ENCODE measurements around the gene SMIM1. TPM values are rescaled to one million over a fixed set of nuclear protein-coding genes. Genes with fewer than 3 reads are reported as not detected.

Gene SMIM1
- total and polyA plus RNA-seq, 2 of the 4 experiments (the other 2 are of a cell fraction): 0.90 to 3.4 TPM

- no peak overlapping the region for H2AK9ac ChIP-seq (replicated peaks; ENCODE audit: low read depth, low read length, poor library complexity)
- H2BK20ac ChIP-seq (ENCODE audit: low read depth, low read length): no peak overlapping the region
- no peak overlapping the region for H2BK120ac ChIP-seq (ENCODE audit: low read depth, low read length)
- H4K5ac ChIP-seq (ENCODE audit: low read depth, low read length): no peak overlapping the region
- no peak overlapping the region for H3K4me3 ChIP-seq (ENCODE audit: insufficient read depth, low read depth, low read length)
- WGBS, 2 experiments (ENCODE audit: extremely low coverage in 2 of 2, insufficient read length in 1 of 2): 47% methylated on average over 6 of the region's 20 CpGs; no CpG with 5 or more reads in 1 of the 2 experiments
- peaks cover 32% of the 10 kb centered on the region for H3K36me3 ChIP-seq (ENCODE audit: control insufficient read depth, insufficient read depth, low read length)
- no peaks in the 10 kb centered on the region for H4K20me1 ChIP-seq (ENCODE audit: insufficient read depth, low read length)
- H3K9ac ChIP-seq (ENCODE audit: low read depth, low read length): no peak overlapping the region
- no peak for ATAC-seq (ENCODE audit: low read depth)
- CTCF ChIA-PET: no interaction called here
- H3K23ac ChIP-seq (ENCODE audit: low read depth, low read length): no peak overlapping the region
- H3K9me1 ChIP-seq (ENCODE audit: insufficient read depth, low read length): peaks cover 4% of the 10 kb centered on the region; the same call in 1 of the 2 replicates
- no peak for DNase-seq
- TF ChIP-seq NFE2L2 (IDR thresholded peaks at IDR 0.05; ENCODE audit: low read depth, low read length): no peak
- no peak for TF ChIP-seq BHLHE40 (IDR thresholded peaks at IDR 0.05; ENCODE audit: low read depth, low read length)
- TF ChIP-seq CEBPB (IDR thresholded peaks at IDR 0.05; ENCODE audit: low read depth, low read length): no peak
- no peak for TF ChIP-seq CTCF (conservative IDR thresholded peaks at IDR 0.05; ENCODE audit: low read depth, low read length)
- no peak overlapping the region for H3K27ac ChIP-seq (ENCODE audit: insufficient read depth, low read length)
- BruUV-seq (replicated peaks): no TSS peak
- H3K56ac ChIP-seq (ENCODE audit: extremely low read depth, insufficient read depth, low read length): no peak overlapping the region
- no peaks in the 10 kb centered on the region for H3K27me3 ChIP-seq (ENCODE audit: control insufficient read depth, insufficient read depth, low read length)
- POLR2A ChIA-PET (ENCODE audit: unreplicated experiment): no interaction called here
- H2AFZ ChIP-seq (replicated peaks; ENCODE audit: low read length, poor library complexity): no peak overlapping the region
- H2BK15ac ChIP-seq (ENCODE audit: low read depth, low read length): no peak overlapping the region
- no peak overlapping the region for H2AK5ac ChIP-seq (ENCODE audit: low read depth, low read length)
- H4K91ac ChIP-seq (ENCODE audit: insufficient read depth, low read depth, low read length): no peak overlapping the region
- H3K9me3 ChIP-seq (ENCODE audit: control insufficient read depth, insufficient read depth, low read length): no peaks in the 10 kb centered on the region
- no peak overlapping the region for H3K4ac ChIP-seq (ENCODE audit: low read depth, low read length)
- no peak overlapping the region for H3K4me2 ChIP-seq (ENCODE audit: low read depth, low read length)
- H3K18ac ChIP-seq (ENCODE audit: low read depth, low read length): no peak overlapping the region
- no peaks in the 10 kb centered on the region for H3K79me1 ChIP-seq (ENCODE audit: low read depth in 1 of 2, low read length in 2 of 2)
- H3K14ac ChIP-seq (replicated peaks; ENCODE audit: low read depth, low read length): no peak overlapping the region
- H4K8ac ChIP-seq (ENCODE audit: low read depth in 2 of 2, low read length in 2 of 2): no peak overlapping the region
- intact Hi-C loops (cut with micrococcal nuclease) (no loop called here), in situ Hi-C loops (cut with MboI; ENCODE audit: low sequenced_read_pairs) (no loop called here), dilution Hi-C loops (cut with HindIII; ENCODE audit: low sequenced_read_pairs, unreplicated experiment) (no loop called here)
- H3K4me1 ChIP-seq (ENCODE audit: control insufficient read depth, insufficient read depth, low read length): peaks cover 14% of the 10 kb centered on the region
- no peak overlapping the region for H2BK5ac ChIP-seq (ENCODE audit: low read depth, low read length, poor library complexity, severe bottlenecking)
Observed at GRCh38 chr1:3777647-3778589, 5.4 kb downstream of the SMIM1 start.
